GM21515 (cell line): ENCODE data around the gene OR51I2.

Source experiments
- ATAC-seq: cut with Tn5 transposase; IDR thresholded peaks from one replicate; pipeline ENCODE4 v1.9.1; 2021; ENCODE audit not compliant: unreplicated experiment

Gene OR51I2

DNA sequence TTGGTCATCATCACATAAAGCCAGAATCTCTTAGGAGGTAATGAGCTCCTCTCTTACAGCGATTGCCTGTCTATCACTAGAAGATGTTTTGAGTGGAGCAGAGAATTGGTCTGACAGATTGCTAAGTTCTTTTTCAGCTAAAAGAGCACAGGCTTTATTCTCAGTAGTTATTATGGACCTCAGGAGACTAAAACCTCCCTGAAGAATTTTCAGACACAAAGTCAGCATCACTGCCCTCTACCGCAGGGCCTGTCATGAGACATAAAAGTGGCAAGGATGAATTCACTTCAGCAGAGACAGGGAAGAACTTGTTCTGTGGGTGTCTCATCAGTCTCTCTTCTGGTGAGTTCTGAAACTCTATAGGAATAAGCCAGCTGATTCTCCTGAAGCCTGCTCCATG lies at the start of gene OR51I2:
TSS of gene OR51I2 (plus strand) at position 301 of the 400 bp plus-strand sequence. CDS start 4,166 bp downstream, outside the sequence.
- no peak for ATAC-seq

DNA sequence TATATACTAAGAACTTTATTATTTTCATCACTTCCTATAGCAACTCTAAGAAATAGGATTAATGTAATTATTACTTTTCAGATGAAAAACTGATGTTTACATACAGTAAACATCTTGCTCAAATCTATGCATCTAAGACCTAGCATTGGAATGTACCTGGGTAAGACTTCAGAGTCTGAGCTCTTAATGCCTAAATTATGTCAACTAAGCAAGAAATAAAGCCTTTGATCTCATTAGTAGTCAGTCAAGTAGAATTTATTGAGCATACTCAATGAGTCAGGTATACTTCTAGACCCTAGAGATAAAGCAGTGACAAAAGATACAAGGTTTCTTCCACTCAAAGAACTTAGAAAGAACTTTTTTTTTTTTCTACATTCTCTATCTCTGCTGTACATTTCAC lies 44.0 kb upstream of the OR51I2 start:
- ATAC-seq = no peak

- no peak for ATAC-seq
These were observed 28.1 kb upstream of the OR51I2 start for GRCh38 chr11:5420993-5421392.

DNA sequence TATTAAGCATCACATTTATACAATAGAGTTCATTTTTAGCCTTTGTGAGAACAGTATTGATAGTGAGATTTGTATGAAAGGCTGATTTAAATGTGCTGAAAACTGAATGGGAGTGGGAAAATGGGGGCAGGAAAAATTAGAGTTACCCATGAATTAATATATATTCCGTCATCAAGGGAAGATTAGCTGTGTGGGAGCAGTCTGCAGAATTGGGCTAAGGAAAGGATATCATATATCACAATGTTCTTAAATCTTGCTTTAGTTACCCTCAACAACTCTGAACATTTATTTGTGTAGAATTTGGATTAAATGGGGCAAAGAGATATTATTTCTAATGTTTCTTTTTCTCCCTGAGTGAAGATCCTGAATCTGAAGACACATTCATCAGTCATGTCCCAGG lies 27.3 kb upstream of the OR51I2 start, which contains the start of gene OR51Q1:
TSS of gene OR51Q1 (plus strand) at position 301 of the 400 bp plus-strand sequence. CDS start at position 391, 90 bp downstream.
- no peak for ATAC-seq

- no peak for ATAC-seq
These were observed 26.0 kb upstream of the OR51I2 start for GRCh38 chr11:5423131-5423530.

DNA sequence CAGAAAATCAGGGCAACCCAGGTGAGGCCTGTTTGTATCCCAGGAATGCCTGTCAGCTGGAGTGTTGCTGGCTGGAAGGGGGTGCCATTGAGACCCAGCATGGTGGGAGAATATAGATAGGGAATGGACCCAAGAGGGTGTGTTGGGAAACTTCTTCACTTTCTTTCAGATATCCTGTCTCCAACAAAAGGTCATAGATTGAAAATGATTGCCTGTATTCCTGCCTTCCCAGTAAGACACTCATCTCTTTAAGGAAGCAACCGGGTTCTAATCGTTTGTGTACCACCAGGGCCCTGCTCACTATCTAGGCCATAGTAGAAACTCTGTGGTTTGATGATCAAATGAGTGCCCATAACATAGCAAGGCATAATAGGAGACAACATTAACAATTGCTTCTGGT lies 7.7 kb upstream of the OR51I2 start, which contains the start of gene OR51I1:
TSS of gene OR51I1 (minus strand) at position 101 of the 400 bp plus-strand sequence. CDS start at position 101, 0 bp downstream.
- no peak for ATAC-seq

GRCh38 chr11:5443835-5444393 lies 5.2 kb upstream of the OR51I2 start:
- ATAC-seq = no peak

DNA sequence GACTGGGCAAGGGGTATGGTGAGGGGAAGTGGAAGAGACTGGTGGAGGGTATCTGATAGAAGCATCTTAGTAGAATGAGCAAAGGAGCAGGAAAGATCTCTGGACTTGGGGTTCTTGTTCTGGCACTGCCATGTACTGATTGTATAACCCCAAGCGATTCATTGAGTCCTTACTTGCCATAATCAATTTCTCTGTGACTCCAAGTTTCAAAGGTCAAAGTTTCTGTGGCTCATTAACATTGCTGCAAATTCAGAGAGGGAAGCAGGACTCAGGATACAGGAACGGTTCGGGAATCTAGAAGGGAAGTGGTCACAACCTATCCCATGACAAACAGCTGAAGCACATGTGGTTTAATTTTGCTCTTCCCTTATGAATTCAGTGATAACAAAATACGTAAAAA lies 309 bp downstream of the OR51I2 start:
- ATAC-seq = no peak

DNA sequence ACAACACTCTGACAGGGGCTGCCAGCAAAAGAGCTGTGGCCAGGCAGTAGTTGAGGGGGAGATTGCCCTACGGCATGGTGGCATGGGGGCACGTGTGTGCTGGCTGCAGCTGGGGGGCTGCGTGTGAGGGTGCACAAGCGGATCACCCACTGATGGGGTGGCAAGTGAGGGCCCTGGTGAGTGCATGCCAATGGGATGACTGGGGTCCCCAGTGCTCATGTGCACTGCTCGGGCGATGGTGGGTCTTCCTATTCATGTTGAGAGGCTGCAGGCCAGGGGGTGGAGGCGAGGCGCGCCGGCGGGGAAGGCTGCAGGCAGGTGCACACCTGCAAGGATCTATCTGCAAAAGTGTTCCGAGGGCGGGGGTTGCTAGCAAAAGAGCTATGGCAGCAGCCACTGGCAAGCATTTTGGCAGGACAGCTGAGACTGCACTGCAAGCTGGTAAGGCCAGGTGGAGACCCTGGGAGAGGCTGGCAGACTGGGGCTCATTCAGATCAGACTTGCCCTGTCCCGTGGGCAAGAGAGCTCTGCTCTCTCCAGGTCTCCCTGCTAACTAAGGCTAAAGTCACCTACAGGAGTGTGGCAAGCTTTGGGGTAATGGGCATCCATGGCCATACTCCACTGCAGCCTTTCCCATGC lies 12.0 kb downstream of the OR51I2 start:
- no peak for ATAC-seq

GRCh38 chr11:5467527-5467926 lies 18.4 kb downstream of the OR51I2 start:
- no peak for ATAC-seq

- no peak for ATAC-seq
These were observed 24.8 kb downstream of the OR51I2 start for GRCh38 chr11:5473921-5474320.

GRCh38 chr11:5476186-5476819 lies 27.2 kb downstream of the OR51I2 start:
- peak; percentile 86 for ATAC-seq

GRCh38 chr11:5486003-5486402 lies 36.9 kb downstream of the OR51I2 start:
- ATAC-seq = no peak

DNA sequence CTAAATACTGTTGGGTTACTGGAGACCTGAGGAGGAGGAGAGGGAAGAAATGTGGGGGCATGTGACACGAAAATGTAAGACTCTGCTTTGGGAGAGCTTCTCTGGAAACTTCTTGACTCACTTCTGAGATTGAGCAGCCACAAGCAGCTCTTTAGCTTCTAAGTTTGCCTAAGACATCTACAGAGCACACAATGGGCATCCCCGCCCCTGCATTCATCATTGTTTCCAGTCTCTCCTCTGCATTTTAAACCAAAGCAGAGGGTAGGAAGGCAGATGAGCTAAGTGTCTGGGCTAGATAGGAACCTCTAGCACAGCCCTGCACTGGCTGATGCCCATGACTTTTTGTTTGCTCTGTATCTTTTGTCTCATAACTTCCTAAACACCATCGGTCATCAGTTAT lies 37.3 kb downstream of the OR51I2 start:
- no peak for ATAC-seq

- ATAC-seq = no peak
These were observed 39.3 kb downstream of the OR51I2 start, which contains the start of gene OR52D1 for GRCh38 chr11:5488385-5488784. OR52D1 (plus strand) TSS chr11:5488685; CDS start chr11:5488707, 22 bp downstream.

- ATAC-seq = no peak
These were observed 39.8 kb downstream of the OR51I2 start for GRCh38 chr11:5488798-5489399.

GRCh38 chr11:5489576-5490357 lies 40.6 kb downstream of the OR51I2 start:
- no peak for ATAC-seq

- ATAC-seq = no peak
These were observed 50.5 kb downstream of the OR51I2 start for GRCh38 chr11:5499671-5500070.

GRCh38 chr11:5500393-5500801 lies 51.3 kb downstream of the OR51I2 start:
- no peak for ATAC-seq

GRCh38 chr11:5504403-5504921 lies 55.3 kb downstream of the OR51I2 start:
- no peak for ATAC-seq
